GM21576 (cell line): ENCODE results near the gene CLCN6.

Source experiments
- ATAC-seq: cut with Tn5 transposase; IDR thresholded peaks from one replicate; pipeline ENCODE4 v1.9.1; 2021; ENCODE audit warnings: mild to moderate bottlenecking, moderate library complexity; ENCODE audit not compliant: unreplicated experiment

Gene CLCN6

GRCh38 chr1:11779715-11780379 is 26.1 kb upstream of the CLCN6 start:
- no peak for ATAC-seq

GRCh38 chr1:11780380-11781147 is 25.4 kb upstream of the CLCN6 start:
- no peak for ATAC-seq

- no peak for ATAC-seq
Observed at GRCh38 chr1:11781297-11781696, 24.7 kb upstream of the CLCN6 start.

- ATAC-seq, result no peak
Observed at GRCh38 chr1:11782127-11782708, 23.8 kb upstream of the CLCN6 start.

- no peak for ATAC-seq
Observed at GRCh38 chr1:11783556-11783955, 22.4 kb upstream of the CLCN6 start.

- no peak for ATAC-seq
Observed at GRCh38 chr1:11784256-11784992, 21.6 kb upstream of the CLCN6 start.

- no peak for ATAC-seq
Observed at GRCh38 chr1:11784993-11785769, 20.8 kb upstream of the CLCN6 start.

GRCh38 chr1:11786168-11786567 is 19.8 kb upstream of the CLCN6 start:
- ATAC-seq, result no peak

GRCh38 chr1:11787251-11787803 is 18.7 kb upstream of the CLCN6 start:
- no peak for ATAC-seq

GRCh38 chr1:11787804-11788436 is 18.1 kb upstream of the CLCN6 start:
- ATAC-seq, result no peak

GRCh38 chr1:11788549-11789053 is 17.4 kb upstream of the CLCN6 start:
- no peak for ATAC-seq

- no peak for ATAC-seq
Observed at GRCh38 chr1:11789126-11790067, 16.6 kb upstream of the CLCN6 start.

- ATAC-seq, result no peak
Observed at GRCh38 chr1:11790101-11790879, 15.7 kb upstream of the CLCN6 start.

- ATAC-seq, result no peak
Observed at GRCh38 chr1:11790880-11791715, 14.9 kb upstream of the CLCN6 start.

GRCh38 chr1:11792106-11792505 is 13.9 kb upstream of the CLCN6 start:
- ATAC-seq, result no peak

GRCh38 chr1:11793819-11794218 is 12.2 kb upstream of the CLCN6 start:
- no peak for ATAC-seq
